H1 (cell line): Measurements from ENCODE around the gene FRMD4A. TPM values are rescaled to one million over a fixed set of nuclear protein-coding genes. Genes with fewer than 3 reads are reported as not detected.

Experiments used
- CTCF ChIA-PET: fragments of 300-600 bp; sonication (Branson Sonifier 250); formaldehyde crosslinking; loops from one replicate; lab custom pipeline; 2021; ENCODE audit not compliant: partially characterized antibody; lab: Charles Lee
- POLR2A ChIA-PET: fragments of 300-600 bp; sonication (Branson Sonifier 250); formaldehyde crosslinking; loops from one replicate; lab custom pipeline; 2021; ENCODE audit warnings: inconsistent platforms; ENCODE audit not compliant: partially characterized antibody; lab: Charles Lee
- DNase-seq, 2 experiments: peaks; one replicate each; pipeline versions ENCODE4 v3.0.0 to v3.0.0-alpha.2; 2010 to 2022; ENCODE audit warnings: low spot score in 2 of 2, low read depth in 1 of 2, mixed read lengths in 1 of 2
- FAIRE-seq: peaks from 2 replicates; lab custom pipeline; 2011; peaks lifted over from hg19 to GRCh38; lab: Jason Lieb, UNC
- H2AFZ ChIP-seq: 2 replicates; pipeline ENCODE4 v1.8.1; 2012; ENCODE audit warnings: low read length, inconsistent platforms
- H2AK5ac ChIP-seq: 2 replicates; pipeline ENCODE4 v1.6.1; 2013; ENCODE audit warnings: low read depth, low read length
- H2BK120ac ChIP-seq: replicated peaks from 2 replicates; pipeline ENCODE3; 2013; ENCODE audit warnings: low read depth, low read length, inconsistent platforms
- H2BK12ac ChIP-seq: 2 replicates; pipeline ENCODE4 v1.6.1; 2013; ENCODE audit warnings: low read depth, low read length
- H2BK15ac ChIP-seq: 2 replicates; pipeline ENCODE4 v1.6.1; 2013; ENCODE audit warnings: low read length
- H2BK20ac ChIP-seq: 2 replicates; pipeline ENCODE4 v1.6.1; 2013; ENCODE audit warnings: low read length
- H2BK5ac ChIP-seq: 2 replicates; pipeline ENCODE4 v1.6.1; 2013; ENCODE audit warnings: low read depth, low read length
- H3K14ac ChIP-seq: 2 replicates; pipeline ENCODE4 v1.6.1; 2013; ENCODE audit warnings: inconsistent platforms; ENCODE audit not compliant: insufficient read length
- H3K18ac ChIP-seq: 2 replicates; pipeline ENCODE4 v1.6.1; 2013; ENCODE audit warnings: low read length; ENCODE audit errors: extremely low read depth
- H3K23ac ChIP-seq: 2 replicates; pipeline ENCODE4 v1.6.1; 2013; ENCODE audit warnings: inconsistent platforms; ENCODE audit not compliant: insufficient read length
- H3K23me2 ChIP-seq: 2 replicates; pipeline ENCODE4 v1.6.1; 2013; ENCODE audit warnings: low read depth, low read length
- H3K27ac ChIP-seq: 2 replicates; pipeline ENCODE4 v1.6.1; 2011; ENCODE audit warnings: low read depth, low read length, inconsistent platforms
- H3K27me3 ChIP-seq, 4 experiments: replicated peaks in 1 of 4; 1 replicate in 1 of 4; 2 replicates in 3 of 4; pipeline versions ENCODE4 v1.6.1 to v1.8.1; 2011 to 2013; ENCODE audit warnings: low read length in 3 of 4, mild to moderate bottlenecking in 3 of 4, inconsistent platforms in 2 of 4, mixed read lengths in 2 of 4, moderate library complexity in 1 of 4; ENCODE audit not compliant: control insufficient read depth in 3 of 4, insufficient read depth in 3 of 4; ENCODE audit errors: extremely low read depth in 1 of 4
- H3K36me3 ChIP-seq, 4 experiments: 2 replicates each; pipeline versions ENCODE4 v1.6.1 to v1.8.1; 2011 to 2013; ENCODE audit warnings: mild to moderate bottlenecking in 4 of 4, low read length in 3 of 4, moderate library complexity in 2 of 4, control low read depth in 1 of 4, inconsistent platforms in 1 of 4; ENCODE audit not compliant: insufficient read depth in 4 of 4, control insufficient read depth in 2 of 4
- H3K4ac ChIP-seq: replicated peaks from 2 replicates; pipeline ENCODE3; 2013; ENCODE audit warnings: low read length, low read depth, mixed read lengths, inconsistent platforms; ENCODE audit not compliant: insufficient read length
- H3K4me1 ChIP-seq, 4 experiments: replicated peaks in 1 of 4; 1 replicate in 1 of 4; 2 replicates in 3 of 4; pipeline versions ENCODE4 v1.6.1 to v1.8.1; 2011 to 2013; ENCODE audit warnings: low read length in 3 of 4, inconsistent platforms in 2 of 4, mixed read lengths in 1 of 4; ENCODE audit not compliant: insufficient read depth in 4 of 4, control insufficient read depth in 3 of 4
- H3K4me2 ChIP-seq, 2 experiments: 2 replicates each; pipeline versions ENCODE4 v1.6.1 to v1.8.1; 2011 to 2013; ENCODE audit warnings: low read depth in 2 of 2, low read length in 2 of 2, control low read depth in 1 of 2, inconsistent platforms in 1 of 2, mild to moderate bottlenecking in 1 of 2; ENCODE audit not compliant: insufficient read depth in 1 of 2
- H3K4me3 ChIP-seq, 4 experiments: fragments of 200-600, 300-600 bp in 1 of 4; sonication (generic), shearing (Covaris generic), sonication (Bioruptor Twin) in 1 of 4; 2 replicates each; pipeline versions ENCODE4 v1.5.1 to v1.8.1; 2011 to 2016; ENCODE audit warnings: low read length in 4 of 4, low read depth in 3 of 4, control low read depth in 2 of 4, inconsistent platforms in 2 of 4, mild to moderate bottlenecking in 2 of 4, mixed read lengths in 1 of 4, moderate library complexity in 1 of 4; ENCODE audit not compliant: insufficient read depth in 2 of 4; ENCODE audit errors: extremely low read depth in 1 of 4
- H3K56ac ChIP-seq: replicated peaks from 2 replicates; pipeline ENCODE3; 2013; ENCODE audit warnings: low read depth, mild to moderate bottlenecking, mixed read lengths, low read length, inconsistent platforms; ENCODE audit not compliant: insufficient read length
- H3K79me1 ChIP-seq: 2 replicates; pipeline ENCODE4 v1.6.1; 2013; ENCODE audit warnings: low read depth, low read length, control low read depth
- H3K79me2 ChIP-seq, 2 experiments: 2 replicates each; pipeline versions ENCODE4 v1.6.1 to v1.8.1; 2012 to 2013; ENCODE audit warnings: low read length in 2 of 2, mild to moderate bottlenecking in 2 of 2, inconsistent platforms in 1 of 2; ENCODE audit not compliant: insufficient read depth in 2 of 2, control insufficient read depth in 1 of 2
- H3K9ac ChIP-seq, 4 experiments: replicated peaks in 1 of 4; 1 replicate in 1 of 4; 2 replicates in 3 of 4; pipeline versions ENCODE4 v1.6.1 to v1.8.1; 2011 to 2013; ENCODE audit warnings: low read depth in 3 of 4, low read length in 3 of 4, control low read depth in 2 of 4, mild to moderate bottlenecking in 2 of 4, moderate library complexity in 2 of 4, inconsistent platforms in 1 of 4; ENCODE audit errors: extremely low read depth in 1 of 4
- H3K9me3 ChIP-seq, 2 experiments: 2 replicates each; pipeline versions ENCODE4 v1.6.1 to v1.8.1; 2012 to 2013; ENCODE audit warnings: mild to moderate bottlenecking in 2 of 2, moderate library complexity in 2 of 2, control low read depth in 1 of 2, inconsistent platforms in 1 of 2, low read depth in 1 of 2, low read length in 1 of 2, mixed read lengths in 1 of 2; ENCODE audit not compliant: insufficient read depth in 2 of 2
- H4K20me1 ChIP-seq, 2 experiments: replicated peaks in 1 of 2; 2 replicates each; pipeline versions ENCODE3 to v1.8.1; 2011 to 2013; ENCODE audit warnings: inconsistent platforms in 2 of 2, low read length in 2 of 2, mild to moderate bottlenecking in 1 of 2; ENCODE audit not compliant: insufficient read depth in 2 of 2, control insufficient read depth in 1 of 2
- H4K5ac ChIP-seq: 2 replicates; pipeline ENCODE4 v1.6.1; 2013; ENCODE audit warnings: low read length, low read depth, mixed read lengths, inconsistent platforms; ENCODE audit not compliant: insufficient read length
- H4K8ac ChIP-seq: 2 replicates; pipeline ENCODE4 v1.8.0; 2013; ENCODE audit warnings: mild to moderate bottlenecking, moderate library complexity, low read length, inconsistent platforms; ENCODE audit not compliant: insufficient read depth; ENCODE audit errors: extremely low read depth
- H4K91ac ChIP-seq: replicated peaks from 2 replicates; pipeline ENCODE3; 2013; ENCODE audit warnings: low read length, mixed read lengths, inconsistent platforms; ENCODE audit not compliant: insufficient read length
- ASH2L ChIP-seq: fragments of 200-600, 300-600 bp; sonication (generic); IDR thresholded peaks from one replicate; pipeline ENCODE4 v1.7.1; 2017; ENCODE audit warnings: low read length
- BRCA1 ChIP-seq: IDR thresholded peaks from 2 replicates; pipeline ENCODE4 v1.6.1; 2012; ENCODE audit warnings: low read depth, low read length, improper control_type of control experiment
- CBX8 ChIP-seq: fragments of 300-800, 300-1000 bp; sonication (generic); IDR thresholded peaks from 2 replicates; pipeline ENCODE4 v1.7.1; 2016; ENCODE audit warnings: low read depth, low read length, borderline replicate concordance
- HDAC6 ChIP-seq: IDR thresholded peaks from one replicate; pipeline ENCODE4 v1.7.1; 2012; ENCODE audit warnings: low read depth, mild to moderate bottlenecking, inconsistent platforms, low read length, moderate library complexity
- KDM4A ChIP-seq: IDR thresholded peaks from one replicate; pipeline ENCODE4 v1.7.1; 2012; ENCODE audit warnings: low read depth, mild to moderate bottlenecking, moderate library complexity, low read length, inconsistent platforms; ENCODE audit not compliant: severe bottlenecking
- RAD21 ChIP-seq, 2 experiments: IDR thresholded peaks in 1 of 2; conservative IDR thresholded peaks in 1 of 2; 2 replicates each; pipeline ENCODE4 v1.6.1; 2011; ENCODE audit warnings: low read depth in 2 of 2, low read length in 2 of 2, improper control_type of control experiment in 1 of 2, inconsistent platforms in 1 of 2, mild to moderate bottlenecking in 1 of 2, moderate library complexity in 1 of 2
- SAP30 ChIP-seq: fragments of 300-600 bp; sonication (generic); IDR thresholded peaks from 2 replicates; pipeline ENCODE4 v1.7.1; 2012; ENCODE audit warnings: low read length, moderate library complexity, mild to moderate bottlenecking, inconsistent platforms; ENCODE audit not compliant: insufficient read depth, insufficient replicate concordance
- SIX5 ChIP-seq: IDR thresholded peaks from 2 replicates; pipeline ENCODE4 v1.6.1; 2011; ENCODE audit warnings: mild to moderate bottlenecking, low read depth, low read length
- WGBS, 2 experiments: shearing (Covaris generic) in 1 of 2; methylation state at CpG; one replicate each; pipeline versions ENCODE4 v1.1.6 to v1.1.7; 2013 to 2015; ENCODE audit warnings: low lambda C conversion rate in 2 of 2, mixed read lengths in 2 of 2, inconsistent platforms in 1 of 2, low coverage in 1 of 2, missing lambda C conversion rate in 1 of 2; ENCODE audit not compliant: insufficient replicate concordance in 2 of 2, insufficient coverage in 1 of 2, insufficient read length in 1 of 2; ENCODE audit errors: extremely low coverage in 1 of 2, missing lambda C conversion rate in 1 of 2; 5-methylcytosine and 5-hydroxymethylcytosine counted together
- polyA plus RNA-seq, 7 experiments: library from polyadenylated mRNA; depleted of rRNA in 3 of 7; stranded (reverse) in 5 of 7; unstranded in 2 of 7; fragments of >200 nt in 5 of 7; fragments of 200-250 nt in 2 of 7; gene quantifications; 1 replicate in 5 of 7; 2 replicates in 1 of 7; 4 replicates in 1 of 7; pipeline versions ENCODE4 v1.2.1 to v1.2.3, GENCODE V29; 2011 to 2013; ENCODE audit warnings: missing spikeins in 2 of 7, mixed read lengths in 2 of 7
- total RNA-seq: library from RNA; stranded (reverse); fragmentation: NEBNext Ultra II Directional; extraction: Animal tissue kit (Norgen Biotek cat#: 25700); gene quantifications from 2 replicates; pipeline ENCODE4 v1.2.1, GENCODE V29; 2021
- TF ChIP-seq, protein P1 (sequence below): IDR thresholded peaks from 2 replicates; pipeline ENCODE4 v1.6.1; 2012; ENCODE audit warnings: inconsistent platforms

Gene FRMD4A
- total and polyA plus RNA-seq, 2 of the 8 experiments (the other 6 are each of a cell fraction or from before 2014, with no cell fraction given) = 38.6 to 39.6 TPM

DNA sequence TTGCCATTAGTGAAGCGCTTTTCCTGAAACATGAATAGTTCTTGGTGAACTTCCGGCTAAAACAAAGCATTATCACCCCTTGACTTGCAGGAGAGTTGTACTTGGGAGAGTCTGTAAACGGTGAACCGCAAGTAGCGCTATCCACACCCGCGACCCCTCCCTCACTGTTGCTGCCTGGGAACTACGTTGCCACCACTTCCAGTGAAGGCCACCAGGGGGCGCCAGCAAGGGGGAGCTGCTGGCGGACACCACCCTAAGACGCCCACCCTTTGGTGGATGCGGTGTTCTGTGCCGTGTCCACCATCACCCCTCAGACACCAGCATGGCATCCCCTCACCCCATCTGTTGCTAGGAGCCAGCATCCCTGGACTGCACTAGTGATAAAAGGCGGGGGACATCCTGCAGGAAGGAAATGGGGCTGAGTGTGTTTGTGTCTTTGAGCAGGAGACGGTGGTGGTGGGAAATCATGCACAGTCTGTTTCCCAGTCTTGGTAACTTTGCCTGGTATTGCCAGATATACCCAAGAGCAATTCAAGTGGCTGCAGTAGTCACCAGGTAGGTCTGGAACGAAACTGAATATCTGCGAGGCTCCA lies 298.2 kb downstream of the FRMD4A start:
- Histone ChIP-seq H3K4ac (no peak overlapping the region), H3K23ac (no peak overlapping the region), H2BK12ac (no peak overlapping the region; the same call in 1 of the 2 replicates), H4K91ac (no peak overlapping the region), H3K23me2 (no peaks in the 10 kb centered on the region), H3K79me2 (no peaks in the 10 kb centered on the region), H3K4me1 (no peaks in the 10 kb centered on the region), H2BK20ac (no peak overlapping the region), H3K56ac (no peak overlapping the region), H3K79me1 (no peaks in the 10 kb centered on the region), H3K27ac (no peak overlapping the region), H2BK5ac (no peak overlapping the region), H4K20me1 (no peaks in the 10 kb centered on the region), H3K4me3 (no peak overlapping the region), H2BK15ac (0 out of 2 replicates have a peak overlapping the region, but pooled peaks have one; percentile 25), H3K4me2 (peak overlapping the region in 1 of 2 experiments; percentile 22; a peak in 2 of 4 replicates), H2AFZ (no peak overlapping the region), H3K18ac (no peak overlapping the region), H3K14ac (no peak overlapping the region), H2AK5ac (no peak overlapping the region), H4K8ac (peak overlapping the region; percentile 58; the same call in 1 of the 2 replicates), H3K9me3 (no peaks in the 10 kb centered on the region), H4K5ac (no peak overlapping the region), H3K9ac (no peak overlapping the region), H3K36me3 (no peaks in the 10 kb centered on the region), H2BK120ac (no peak overlapping the region), H3K27me3 (no peaks in the 10 kb centered on the region)
- 45% methylated on average over 17 of the region's 17 CpGs; no CpG with 5 or more reads in 1 of the 2 experiments for WGBS, 2 experiments
- ChIA-PET POLR2A (interaction anchor here (0.6 kb wide), 1 partner anchor 21 kb away, joined by 3 read pairs; no protein-coding TSS in a partner anchor), CTCF (interaction anchor here (0.6 to 5.2 kb wide), 30 partner anchors 9 to 476 kb away, joined by 3 to 31 read pairs (median 5); no protein-coding TSS in a partner anchor)
- DNase-seq = peak; percentile 73 to 96
- peak; percentile 96 for FAIRE-seq
- TF ChIP-seq SIX5 (no peak), RAD21 (IDR thresholded peaks at IDR 0.05 in 1 of 2, conservative IDR thresholded peaks at IDR 0.05 in 1 of 2; ENCODE audit: low read depth in 2 of 2, low read length in 2 of 2) (peak; percentile 80 to 85), SAP30 (no peak), KDM4A (no peak), BRCA1 (no peak), CBX8 (no peak), HDAC6 (no peak), ASH2L (no peak)
- TF ChIP-seq, protein P1, sequence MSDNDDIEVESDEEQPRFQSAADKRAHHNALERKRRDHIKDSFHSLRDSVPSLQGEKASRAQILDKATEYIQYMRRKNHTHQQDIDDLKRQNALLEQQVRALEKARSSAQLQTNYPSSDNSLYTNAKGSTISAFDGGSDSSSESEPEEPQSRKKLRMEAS = no peak
